ENCODE data around the gene TMEM175.

Gene TMEM175

GRCh38 chr4:948936-949300 lies 16.7 kb downstream of the TMEM175 start:
- Mint-ChIP-seq H3K36me3 (ENCODE audit: low read depth) (no peaks in the 10 kb centered on the region), H3K4me3 (no peak overlapping the region), H3K4me1 (peaks cover 14% of the 10 kb centered on the region), H3K27ac (no peak overlapping the region), H3K27me3 (ENCODE audit: low read depth) (peaks cover 24% of the 10 kb centered on the region), H3K9me3 (no peaks in the 10 kb centered on the region)
- TF ChIP-seq CTCF (IDR thresholded peaks at IDR 0.05; ENCODE audit: unreplicated experiment in 3 of 3), result no peak

GRCh38 chr4:949656-950055 lies 17.4 kb downstream of the TMEM175 start:
- no peak overlapping the region for H3K27ac Mint-ChIP-seq
- H3K27me3 Mint-ChIP-seq (ENCODE audit: low read depth), result peaks cover 20% of the 10 kb centered on the region
- no peak for TF ChIP-seq CTCF (IDR thresholded peaks at IDR 0.05; ENCODE audit: unreplicated experiment in 3 of 3)
- H3K36me3 Mint-ChIP-seq (ENCODE audit: low read depth), result peaks cover 7% of the 10 kb centered on the region
- H3K4me1 Mint-ChIP-seq, result peaks cover 14% of the 10 kb centered on the region
- no peaks in the 10 kb centered on the region for H3K9me3 Mint-ChIP-seq
- H3K4me3 Mint-ChIP-seq, result no peak overlapping the region

- H3K9me3 Mint-ChIP-seq, result no peaks in the 10 kb centered on the region
- TF ChIP-seq CTCF (IDR thresholded peaks at IDR 0.05; ENCODE audit: unreplicated experiment in 3 of 3), result no peak
- no peak overlapping the region for H3K4me3 Mint-ChIP-seq
- H3K4me1 Mint-ChIP-seq, result peaks cover 10% of the 10 kb centered on the region
- H3K36me3 Mint-ChIP-seq (ENCODE audit: low read depth), result peaks cover 9% of the 10 kb centered on the region
- peaks cover 13% of the 10 kb centered on the region for H3K27me3 Mint-ChIP-seq (ENCODE audit: low read depth)
- no peak overlapping the region for H3K27ac Mint-ChIP-seq
These were observed 18.1 kb downstream of the TMEM175 start for GRCh38 chr4:950136-951020.

DNA sequence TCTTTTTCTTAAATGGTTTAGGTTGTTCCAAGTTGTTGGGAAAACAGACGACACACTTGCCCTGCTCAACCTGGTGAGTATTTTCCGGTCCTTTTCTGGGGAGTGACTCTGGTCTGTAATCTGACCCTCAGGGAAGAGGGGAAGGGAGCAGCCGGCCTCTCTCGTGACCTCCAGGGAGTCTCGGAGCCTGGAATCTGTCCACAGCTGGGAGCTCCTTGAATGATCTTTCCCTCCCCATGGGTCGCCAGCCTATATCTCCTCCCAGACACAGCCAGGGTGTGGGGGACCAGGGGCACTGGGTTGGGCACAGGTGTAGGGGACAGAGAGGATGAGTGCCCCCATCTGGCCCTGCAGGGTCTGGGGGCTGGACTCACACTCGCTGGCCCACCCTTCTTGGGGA lies 18.9 kb downstream of the TMEM175 start:
- Mint-ChIP-seq H3K27ac (no peak overlapping the region), H3K4me1 (peaks cover 4% of the 10 kb centered on the region), H3K27me3 (ENCODE audit: low read depth) (peaks cover 5% of the 10 kb centered on the region), H3K4me3 (no peak overlapping the region), H3K9me3 (no peaks in the 10 kb centered on the region), H3K36me3 (ENCODE audit: low read depth) (peaks cover 9% of the 10 kb centered on the region)
- no peak for TF ChIP-seq CTCF (IDR thresholded peaks at IDR 0.05; ENCODE audit: unreplicated experiment in 3 of 3)

DNA sequence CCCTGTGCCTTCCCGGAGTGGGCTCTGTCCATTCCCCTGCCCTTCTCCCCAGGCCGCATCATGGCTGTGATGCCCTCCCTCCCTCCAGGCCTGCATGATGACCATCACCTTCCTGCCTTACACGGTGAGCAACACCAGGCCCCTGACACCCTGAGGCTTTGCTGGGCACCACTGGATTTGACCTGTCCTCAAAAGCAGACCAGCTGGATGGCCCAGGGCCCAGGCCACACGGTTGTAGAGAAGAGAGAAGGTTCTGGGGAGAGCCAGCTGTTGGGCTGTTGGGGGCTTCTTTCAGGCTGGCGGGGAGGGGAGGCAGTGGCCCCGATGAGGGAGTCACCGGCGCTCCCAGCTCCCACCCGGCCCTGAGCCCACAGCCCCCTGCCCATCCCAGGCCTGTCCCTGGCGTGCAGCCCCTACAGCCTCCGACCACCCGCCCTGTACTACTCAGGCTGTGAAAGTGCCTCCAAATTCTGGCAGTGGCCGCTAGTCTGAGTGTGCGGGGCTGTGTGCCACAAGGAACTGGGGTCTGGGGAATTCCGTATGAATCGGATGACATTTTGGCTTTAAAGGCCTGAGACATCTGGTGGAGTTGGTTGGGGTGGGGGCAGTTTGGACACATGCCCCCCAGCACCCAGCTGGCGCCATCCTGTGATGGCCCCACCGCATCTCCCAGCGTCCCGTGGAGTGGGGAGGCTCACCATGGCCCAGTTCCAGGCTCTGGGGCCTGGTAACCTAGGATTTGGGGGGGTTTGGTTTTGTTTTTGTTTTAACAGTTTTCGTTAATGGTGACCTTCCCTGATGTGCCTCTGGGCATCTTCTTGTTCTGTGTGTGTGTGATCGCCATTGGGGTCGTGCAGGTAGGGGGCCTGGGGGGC lies 19.6 kb downstream of the TMEM175 start:
- H3K9me3 Mint-ChIP-seq, result no peaks in the 10 kb centered on the region
- H3K4me1 Mint-ChIP-seq, result peaks cover 4% of the 10 kb centered on the region
- H3K27me3 Mint-ChIP-seq (ENCODE audit: low read depth), result no peaks in the 10 kb centered on the region
- H3K36me3 Mint-ChIP-seq (ENCODE audit: low read depth), result peaks cover 12% of the 10 kb centered on the region
- no peak for TF ChIP-seq CTCF (IDR thresholded peaks at IDR 0.05; ENCODE audit: unreplicated experiment in 3 of 3)
- no peak overlapping the region for H3K4me3 Mint-ChIP-seq
- no peak overlapping the region for H3K27ac Mint-ChIP-seq
